Measurements from ENCODE around the gene DGLUCY.

GRCh38 chr14:91243074-91243471 is 129.2 kb downstream of the DGLUCY start:
- TF ChIP-seq CTCF (IDR thresholded peaks at IDR 0.05) (no peak), POLR2A (IDR thresholded peaks at IDR 0.05) (no peak)
